NCI-H2227 treated with DMSO at 0.1 percent for 48 hours (cell line): ENCODE measurements around the gene GTF3C1.
"Not testable (repeated sequence)": the region's sequence is repeated elsewhere in the genome, so short reads cannot be mapped to it uniquely, and the experiment has no call there.

Experiments
- DNase-seq: peaks from one replicate; lab custom pipeline; 2025; lab: John Stamatoyannopoulos, UW

The GTF3C1 gene

DNA sequence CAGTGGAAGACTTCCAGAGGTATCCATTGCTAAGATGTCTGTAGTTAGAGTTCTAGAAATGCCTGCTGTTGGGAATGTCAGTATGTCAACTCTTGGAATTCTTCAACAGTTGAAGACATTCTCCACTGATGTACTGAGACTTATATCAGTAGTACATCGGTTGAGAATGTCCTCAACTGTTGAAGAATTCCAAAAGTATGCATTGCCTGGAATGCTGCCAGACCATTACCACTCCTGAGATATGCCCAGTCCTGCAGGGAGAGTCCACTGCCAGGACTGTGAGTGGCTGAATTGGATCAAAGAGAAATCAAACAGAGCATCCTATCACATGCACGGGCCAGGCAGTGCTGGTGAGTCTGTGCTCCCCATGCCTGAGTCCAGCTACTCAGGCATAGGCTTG is 105.7 kb downstream of the GTF3C1 start:
- no peak for DNase-seq

DNA sequence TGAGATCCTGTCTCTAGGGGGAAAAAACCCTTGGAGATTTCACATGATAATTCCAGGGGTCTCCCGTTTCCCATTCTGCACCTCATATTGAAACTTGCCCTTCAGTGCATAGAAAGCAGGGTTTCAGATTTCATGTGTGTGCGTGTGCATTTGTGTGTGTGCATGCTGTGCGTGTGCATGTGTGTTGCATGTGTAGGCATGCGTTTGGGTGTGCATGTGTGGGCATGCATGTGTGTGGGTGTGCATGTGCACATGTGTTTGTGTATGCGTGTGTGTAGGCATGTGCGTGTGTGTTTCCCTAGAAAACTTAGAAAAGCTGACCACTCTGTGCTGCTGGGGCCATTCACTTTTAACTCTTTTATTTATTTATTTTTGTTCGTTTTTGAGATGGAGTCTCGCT is 107.7 kb downstream of the GTF3C1 start:
- no peak for DNase-seq

DNA sequence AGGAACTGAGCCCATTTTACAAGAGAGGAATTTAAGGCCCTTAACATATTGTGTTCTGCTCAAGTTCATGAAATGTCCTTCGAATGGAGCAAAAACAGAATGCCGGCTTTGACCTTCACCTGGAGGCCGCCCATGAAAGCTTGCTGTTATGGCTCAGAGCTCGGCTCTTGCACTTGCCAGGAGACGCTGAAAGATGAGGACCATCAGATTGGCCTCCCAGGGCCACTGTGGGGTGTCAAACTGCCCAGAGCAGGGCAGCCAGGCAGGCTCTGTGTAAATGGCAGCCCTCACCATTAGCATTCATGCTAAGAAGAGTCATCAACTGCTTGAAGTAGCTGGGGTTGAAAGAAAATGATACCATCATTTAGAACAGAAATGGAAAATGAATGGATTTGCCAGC is 108.4 kb downstream of the GTF3C1 start:
- DNase-seq, result no peak

DNA sequence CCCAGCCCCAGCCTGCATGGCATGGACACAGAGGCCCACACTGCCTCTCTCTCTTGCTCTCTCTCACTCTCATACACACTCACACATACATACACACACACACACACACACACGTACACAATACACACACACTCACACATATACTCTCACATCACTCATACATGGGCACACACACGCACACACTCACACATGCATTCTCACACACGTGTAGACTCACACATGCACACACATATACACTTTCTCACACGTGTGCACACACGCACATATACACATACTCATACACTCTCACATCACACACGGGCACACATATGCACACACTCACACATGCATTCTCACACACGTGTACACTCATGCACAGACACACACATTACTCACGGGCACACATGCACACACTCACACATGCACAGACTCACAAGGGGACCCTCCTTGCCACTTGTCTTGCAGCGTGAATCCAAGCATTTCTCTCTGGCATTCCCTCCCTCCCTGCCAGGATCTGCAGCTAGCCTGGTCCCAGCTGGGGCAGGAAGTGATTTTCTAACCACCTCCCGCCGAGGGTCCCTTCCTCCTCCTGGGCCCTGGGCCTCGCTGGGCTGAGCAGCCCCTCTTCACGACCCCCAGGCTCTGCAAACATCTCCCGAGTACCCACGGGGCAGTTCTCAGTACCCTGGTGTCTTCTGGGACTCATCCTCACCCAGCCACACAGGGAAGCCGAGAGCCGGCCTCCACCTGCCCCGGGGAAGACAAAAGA is 110.3 kb downstream of the GTF3C1 start:
- no peak for DNase-seq

DNA sequence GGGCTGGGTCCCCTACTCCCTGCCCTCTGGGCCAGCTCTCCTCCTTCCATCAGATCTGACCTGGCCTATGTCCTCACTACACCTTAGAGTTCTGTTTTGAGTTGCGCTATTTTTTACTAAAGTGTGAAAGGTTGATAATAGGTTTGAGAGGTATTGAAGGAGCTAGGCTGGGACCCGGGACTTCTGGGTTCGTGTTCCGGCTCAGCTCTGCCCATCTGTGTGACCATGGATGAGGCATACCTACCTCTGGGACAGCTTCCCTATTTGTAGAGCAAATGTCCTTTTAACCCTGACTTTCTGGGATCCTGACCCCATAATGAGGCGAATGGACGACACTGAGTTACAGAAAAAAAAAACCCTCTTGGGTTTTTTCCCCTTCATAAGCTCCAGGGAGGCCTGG is 111.8 kb downstream of the GTF3C1 start:
- DNase-seq, result no peak

DNA sequence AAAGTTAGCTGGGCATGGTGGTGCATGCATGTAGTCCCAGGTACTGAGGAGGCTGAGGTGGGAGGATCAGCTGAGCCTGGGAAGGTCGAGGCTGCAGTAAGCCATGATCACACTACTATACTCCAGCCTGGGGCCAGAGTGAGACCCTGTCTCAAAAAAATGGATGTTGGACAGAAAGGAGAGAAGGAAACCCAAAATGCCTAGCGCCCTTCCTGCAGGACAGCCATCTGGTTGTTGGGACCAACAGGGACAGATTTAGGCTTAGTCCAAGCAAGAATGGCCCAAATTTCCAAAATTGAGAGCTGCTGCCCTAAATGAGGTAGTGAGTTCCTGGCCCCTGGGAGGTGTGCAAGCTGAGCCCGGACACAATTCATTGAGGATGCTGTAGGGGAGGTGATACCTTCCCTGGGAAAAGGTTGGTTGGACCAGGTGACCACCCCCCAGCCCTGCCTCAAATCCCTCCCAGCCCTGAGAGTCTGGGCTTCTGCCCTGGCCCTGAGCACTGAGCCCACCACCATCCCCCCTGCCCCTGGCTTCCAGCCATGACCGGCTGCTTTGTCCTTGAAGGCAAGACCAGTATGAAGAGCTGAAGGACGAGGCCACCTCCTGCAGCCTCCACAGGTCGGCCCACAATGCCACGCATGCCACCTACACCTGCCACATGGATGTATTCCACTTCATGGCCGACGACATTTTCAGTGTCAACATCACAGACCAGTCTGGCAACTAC is 112.6 kb downstream of the GTF3C1 start:
- no peak for DNase-seq

DNA sequence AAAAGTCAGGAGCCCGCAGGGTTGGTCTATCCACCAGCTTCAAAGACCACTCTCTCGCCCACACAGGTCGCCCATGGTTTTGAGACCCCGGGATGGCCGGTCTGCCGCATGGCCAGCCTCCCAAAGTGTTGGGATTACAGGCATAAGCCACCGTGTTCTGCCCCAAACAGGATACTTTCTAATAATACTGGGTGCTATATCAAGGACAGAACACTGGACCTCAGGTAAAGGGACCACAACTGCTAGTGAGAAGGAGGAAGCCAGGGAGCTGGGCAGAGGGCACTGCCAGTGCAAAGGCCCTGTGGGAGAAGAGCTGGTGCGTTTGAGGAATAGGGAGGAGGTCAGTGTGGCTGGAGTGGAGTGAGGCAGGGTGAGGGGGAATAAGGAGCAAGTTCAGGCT is 113.6 kb downstream of the GTF3C1 start:
- DNase-seq, result no peak

DNA sequence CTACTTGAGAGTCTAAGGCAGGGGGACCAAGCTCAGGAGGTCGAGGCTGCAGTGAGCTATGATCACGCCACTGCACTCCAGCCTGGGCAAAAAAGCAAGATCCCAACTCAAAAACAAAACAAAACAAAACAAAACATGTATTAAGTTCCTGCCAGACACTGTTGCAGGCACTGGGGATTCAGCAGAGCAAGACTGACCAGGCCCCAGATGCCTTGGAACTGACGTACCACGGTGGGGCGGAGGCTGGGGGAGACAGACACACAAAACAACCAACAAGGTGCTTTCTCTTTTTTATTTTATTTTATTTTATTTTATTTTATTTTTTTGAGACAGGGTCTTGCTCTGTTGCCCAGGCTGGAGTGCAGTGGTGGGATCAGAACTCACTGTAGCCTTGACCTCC is 114.6 kb downstream of the GTF3C1 start:
- not testable (repeated sequence) for DNase-seq

DNA sequence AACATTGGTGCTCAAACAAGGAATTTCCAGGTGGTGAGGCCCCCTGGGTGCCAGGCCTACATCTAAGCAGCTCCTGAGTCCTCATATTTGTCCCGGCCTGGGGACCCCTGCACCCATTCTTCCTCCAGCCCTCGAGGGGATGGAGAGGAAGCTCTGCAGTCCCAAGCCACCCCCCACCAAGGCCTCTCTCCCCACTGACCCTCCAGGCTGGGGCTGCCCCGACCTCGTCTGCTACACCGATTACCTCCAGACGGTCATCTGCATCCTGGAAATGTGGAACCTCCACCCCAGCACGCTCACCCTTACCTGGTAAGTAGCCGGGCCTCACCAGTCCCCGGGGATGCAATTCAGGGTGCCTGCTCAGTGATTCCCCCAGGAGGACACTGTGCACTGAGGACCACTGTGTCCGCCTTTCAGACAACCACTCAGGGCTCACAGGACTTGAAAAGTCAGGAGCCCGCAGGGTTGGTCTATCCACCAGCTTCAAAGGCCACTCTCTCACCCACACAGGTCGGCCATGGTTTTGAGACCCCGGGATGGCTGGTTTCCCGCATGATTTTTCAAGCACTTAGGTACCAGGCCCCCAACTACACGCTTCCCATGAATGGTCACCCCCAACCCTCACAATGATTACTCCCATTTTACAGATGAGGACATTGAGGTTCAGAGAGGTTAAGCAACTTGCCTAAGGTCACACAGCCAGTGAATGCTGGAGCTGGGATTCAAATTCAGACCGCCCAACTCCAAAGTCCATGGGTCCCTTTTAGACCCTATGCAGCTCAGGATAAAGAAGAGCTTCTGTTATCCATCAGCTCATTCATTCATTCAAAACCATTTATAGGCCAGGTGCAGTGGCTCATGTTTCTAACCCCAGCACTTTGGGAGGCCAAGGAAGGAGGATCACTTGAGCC is 115.3 kb downstream of the GTF3C1 start:
- DNase-seq, result no peak

DNA sequence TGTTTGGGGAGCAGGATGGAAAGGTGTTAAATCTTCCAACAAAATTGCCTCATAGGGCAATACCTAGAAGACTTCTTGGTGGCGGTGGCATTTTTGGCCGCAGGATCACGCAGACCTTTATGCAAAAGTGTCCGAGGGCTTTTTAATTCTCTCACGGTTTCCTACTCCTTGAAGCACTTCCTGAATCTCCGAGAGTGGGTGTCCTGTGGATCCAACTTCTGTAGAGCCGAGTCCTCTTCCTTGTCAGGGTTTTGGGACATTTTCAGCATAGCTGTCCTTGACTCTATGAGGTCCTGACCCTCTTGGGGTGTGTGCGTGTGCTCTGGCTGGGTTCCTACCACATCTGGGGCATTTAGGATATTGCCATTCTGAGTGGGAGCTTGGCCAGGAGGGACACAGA is 116.1 kb downstream of the GTF3C1 start:
- no peak for DNase-seq

DNA sequence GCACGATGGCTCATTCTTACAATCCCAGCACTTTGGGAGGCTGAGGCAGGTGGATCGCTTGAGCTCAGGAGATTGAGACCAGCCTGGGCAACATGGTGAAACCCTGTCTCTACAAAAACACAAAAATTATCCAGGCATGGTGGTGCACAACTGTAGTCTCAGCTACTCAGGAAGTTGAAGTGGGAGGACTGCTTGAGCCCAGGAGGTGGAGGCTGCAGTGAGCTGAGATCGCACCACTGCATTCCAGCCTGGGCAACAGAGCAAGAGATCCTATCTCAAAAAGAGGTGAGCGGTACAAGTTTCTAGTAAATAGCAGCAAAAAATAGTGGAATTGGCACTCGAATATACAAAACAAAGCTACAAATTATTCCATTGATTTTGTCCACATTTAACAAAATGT is 116.5 kb downstream of the GTF3C1 start:
- not testable (repeated sequence) for DNase-seq

DNA sequence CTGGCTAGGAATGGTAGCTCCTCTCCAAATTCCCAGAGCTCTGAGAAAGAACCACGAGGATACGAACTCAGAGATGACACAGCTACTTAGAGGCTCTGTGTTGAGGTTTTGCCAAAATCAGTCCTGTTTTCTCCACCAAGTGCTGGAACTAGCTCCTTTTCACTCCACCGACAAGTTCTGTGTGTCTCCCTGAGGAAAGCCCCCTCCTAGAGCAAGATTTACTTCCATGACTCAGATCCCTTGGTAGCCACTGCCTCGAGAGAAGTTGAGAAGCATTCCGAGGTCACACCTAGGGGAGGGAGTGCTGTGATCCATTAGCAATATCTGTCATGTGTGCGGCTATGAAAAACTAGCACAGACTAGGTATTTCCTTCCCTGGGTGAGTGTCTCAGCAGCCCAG is 117.2 kb downstream of the GTF3C1 start:
- no peak for DNase-seq

DNA sequence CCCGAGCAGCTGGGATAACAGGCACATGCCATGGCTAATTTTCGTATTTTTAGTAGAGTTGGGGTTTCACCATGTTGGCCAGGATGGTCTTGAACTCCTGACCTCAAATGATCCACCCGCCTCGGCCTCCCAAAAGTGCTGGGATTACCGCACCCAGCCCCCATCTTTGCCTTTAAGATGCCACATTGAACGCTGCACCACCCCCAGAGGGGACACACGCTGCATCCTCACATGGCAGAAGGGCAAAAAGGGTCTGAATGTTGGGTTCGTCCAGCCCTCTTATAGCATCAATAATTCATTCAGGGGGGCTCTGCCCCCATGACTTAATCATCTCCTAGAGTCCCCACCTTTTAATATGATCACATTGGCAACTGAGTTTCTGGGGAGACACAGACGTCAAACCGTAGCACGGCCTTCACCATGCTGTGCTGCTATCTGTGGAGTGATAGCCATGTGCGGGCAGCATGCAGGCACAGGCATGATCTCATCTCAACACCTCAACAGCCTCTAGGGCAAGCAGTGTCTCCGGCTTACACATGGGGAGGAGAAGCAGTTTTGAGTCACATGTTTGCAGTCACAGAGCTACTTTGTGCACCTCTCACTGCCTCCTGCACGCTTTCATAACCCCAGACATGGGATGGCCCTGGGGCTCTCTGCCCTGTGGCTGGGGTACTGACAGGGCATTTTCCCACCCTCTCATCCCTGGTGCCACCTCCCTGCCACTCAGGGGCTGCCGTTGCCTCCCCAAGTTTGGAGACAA is 117.8 kb downstream of the GTF3C1 start:
- no peak for DNase-seq

DNA sequence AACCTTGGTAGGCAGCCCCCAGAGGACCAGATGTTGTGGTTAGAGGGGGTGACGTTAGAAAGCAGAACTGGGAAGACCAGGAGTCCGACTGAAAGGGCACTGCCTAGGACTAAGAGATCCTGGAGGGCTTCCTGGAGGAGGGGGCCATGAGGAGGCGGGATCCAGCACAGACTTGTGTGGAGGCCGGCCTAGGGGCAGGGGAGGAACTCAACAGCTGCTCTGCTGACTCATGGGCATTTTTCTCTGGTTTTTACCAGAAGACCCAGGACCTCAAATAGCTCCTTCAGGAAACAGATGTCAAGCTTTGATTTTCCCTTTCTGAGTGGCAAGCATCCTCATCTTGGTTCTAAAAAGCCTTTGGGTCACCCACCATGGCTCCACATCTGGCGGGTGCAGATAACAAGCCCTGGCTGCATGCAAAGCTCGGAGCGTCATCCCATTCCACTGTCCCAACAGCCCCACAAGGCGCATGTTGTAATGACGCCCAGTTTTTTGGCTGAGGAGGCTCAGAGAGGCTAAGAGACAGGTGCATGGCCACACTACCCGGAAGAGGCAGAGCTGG is 118.7 kb downstream of the GTF3C1 start:
- DNase-seq, result no peak

DNA sequence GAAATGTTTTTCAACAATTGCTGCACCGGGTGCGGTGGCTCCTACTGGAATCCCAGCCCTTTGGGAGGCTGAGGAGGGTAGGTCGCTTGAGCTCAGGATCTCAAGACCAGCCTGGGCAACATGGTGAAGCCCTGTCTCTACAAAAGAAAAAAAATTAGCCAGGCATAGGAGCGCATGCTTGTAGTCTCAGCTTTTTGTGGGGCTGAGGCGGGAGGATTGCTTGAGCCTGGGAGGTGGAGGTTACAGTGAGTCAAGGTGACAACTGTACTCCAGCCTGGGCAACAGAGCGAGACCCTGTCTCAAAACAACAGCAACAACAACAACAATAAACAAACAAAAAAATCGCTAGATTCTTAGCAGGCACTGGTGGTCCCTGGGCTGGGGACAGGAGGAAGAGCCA is 119.2 kb downstream of the GTF3C1 start:
- DNase-seq, result no peak

DNA sequence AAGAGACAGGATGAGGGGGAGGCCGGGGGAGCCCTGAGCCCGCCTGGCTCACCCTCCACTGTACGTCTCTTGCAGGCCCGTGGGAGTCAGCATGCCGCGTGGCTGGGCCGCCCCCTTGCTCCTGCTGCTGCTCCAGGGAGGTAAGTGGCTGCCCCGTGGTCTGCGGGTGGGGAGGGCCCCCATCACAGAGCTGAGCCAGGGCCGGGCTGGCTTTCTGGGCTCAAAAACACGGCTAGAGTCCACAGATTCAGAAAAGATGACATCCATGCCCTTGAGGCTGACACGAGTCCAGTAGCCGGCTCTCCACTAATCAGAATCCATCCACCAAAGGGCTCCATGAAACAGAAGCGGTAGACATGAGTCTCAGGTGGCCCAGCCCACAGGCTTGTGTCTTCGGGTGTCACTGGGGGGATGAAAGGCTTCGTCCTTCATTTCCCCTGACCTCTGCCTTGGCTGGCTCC is 119.7 kb downstream of the GTF3C1 start:
- DNase-seq, result no peak

DNA sequence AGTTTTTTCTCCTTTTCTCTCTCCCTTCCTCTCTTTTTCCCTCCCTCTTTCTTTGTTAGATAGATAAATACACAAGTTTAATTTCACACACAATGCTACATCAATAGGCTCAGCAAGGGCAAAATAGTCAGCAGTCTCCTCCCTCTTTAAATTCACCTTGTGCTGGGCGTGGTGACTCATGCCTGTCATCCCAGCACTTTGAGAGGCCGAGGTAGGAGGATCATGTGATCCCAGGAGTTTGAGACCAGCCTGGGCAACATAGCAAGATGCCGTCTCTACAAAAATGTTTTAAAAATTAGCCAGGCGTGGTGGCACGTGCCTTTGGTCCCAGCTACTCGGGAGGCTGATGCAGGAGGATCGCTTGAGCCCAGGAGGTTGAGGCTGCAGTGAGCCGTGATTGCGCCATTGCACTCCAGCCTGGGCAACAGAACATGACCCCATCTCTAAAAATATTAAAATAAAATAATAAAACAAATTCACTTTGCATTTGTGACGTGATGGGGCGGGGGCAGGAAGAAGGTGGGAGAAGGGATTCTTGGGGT is 120.3 kb downstream of the GTF3C1 start:
- DNase-seq, result no peak

DNA sequence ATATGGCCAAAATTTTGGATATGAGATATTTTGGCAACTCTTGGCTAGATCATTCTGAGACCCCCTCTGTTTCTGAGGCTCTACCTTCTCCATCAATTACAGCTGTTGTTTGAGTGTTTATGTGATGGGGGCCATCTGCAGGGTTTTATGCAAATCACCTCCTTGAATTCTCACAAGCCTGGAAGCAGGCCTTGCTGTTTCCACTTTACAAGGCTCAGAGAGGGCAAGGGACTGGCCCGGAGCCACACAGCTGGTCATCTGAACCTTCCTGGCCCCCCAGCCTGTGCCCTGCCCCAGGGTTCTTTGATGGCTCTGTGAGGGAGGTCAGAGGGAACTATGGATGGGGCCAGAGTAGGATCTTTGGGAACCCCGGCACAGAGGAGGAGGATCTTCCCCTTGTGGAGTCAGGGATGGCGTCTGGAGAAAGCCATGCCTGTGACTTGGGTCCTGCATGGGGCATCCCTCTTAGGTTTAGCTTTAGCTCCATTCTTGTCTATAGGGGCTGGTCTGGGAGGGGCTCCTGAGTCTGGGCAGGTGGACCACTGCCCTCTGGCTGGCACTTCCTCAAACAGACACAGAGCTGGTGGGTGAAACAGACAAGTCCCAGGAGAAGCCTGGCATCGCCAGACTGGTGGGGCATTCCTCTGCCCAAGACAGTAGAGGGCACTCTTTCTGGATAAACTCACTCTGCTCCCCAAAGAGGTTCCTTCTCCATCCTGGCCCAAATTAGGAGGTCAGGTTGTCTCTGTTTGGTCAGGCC is 121.5 kb downstream of the GTF3C1 start:
- DNase-seq, result no peak

DNA sequence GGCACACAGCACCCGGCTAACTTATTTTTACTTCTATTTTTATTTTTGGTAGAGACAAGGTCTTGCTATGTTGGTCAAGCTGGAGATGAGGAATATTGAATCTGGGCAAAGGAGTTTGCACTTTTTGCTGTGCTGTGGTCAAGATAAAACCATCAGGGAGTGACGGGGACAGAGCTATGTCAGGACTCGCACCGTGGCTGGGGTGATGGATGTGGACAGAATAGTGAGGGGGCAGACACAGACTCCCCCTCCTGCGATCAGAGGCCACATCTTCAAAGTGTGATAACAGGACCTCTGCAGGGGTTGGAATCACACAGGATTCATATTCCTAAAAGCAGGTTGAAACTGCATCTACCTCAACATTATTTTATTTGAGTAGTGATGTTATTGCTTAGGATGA is 122.2 kb downstream of the GTF3C1 start:
- DNase-seq, result no peak
